ENCODE measurements around the gene CDK5RAP1.

The CDK5RAP1 gene

GRCh38 chr20:33348136-33348937 is 53.0 kb downstream of the CDK5RAP1 start:
- no peak for TF ChIP-seq CTCF (IDR thresholded peaks at IDR 0.05; ENCODE audit: low read depth, low read length, missing control alignments)
- no peak overlapping the region for H3K4me3 ChIP-seq (replicated peaks; ENCODE audit: low read depth, low read length)
- DNase-seq (ENCODE audit: extremely low read depth, low read depth) = no peak

GRCh38 chr20:33345342-33345741 is 56.0 kb downstream of the CDK5RAP1 start:
- no peak for DNase-seq (ENCODE audit: extremely low read depth, low read depth)
- no peak for TF ChIP-seq CTCF (IDR thresholded peaks at IDR 0.05; ENCODE audit: low read depth, low read length, missing control alignments)
- no peak overlapping the region for H3K4me3 ChIP-seq (replicated peaks; ENCODE audit: low read depth, low read length)

DNA sequence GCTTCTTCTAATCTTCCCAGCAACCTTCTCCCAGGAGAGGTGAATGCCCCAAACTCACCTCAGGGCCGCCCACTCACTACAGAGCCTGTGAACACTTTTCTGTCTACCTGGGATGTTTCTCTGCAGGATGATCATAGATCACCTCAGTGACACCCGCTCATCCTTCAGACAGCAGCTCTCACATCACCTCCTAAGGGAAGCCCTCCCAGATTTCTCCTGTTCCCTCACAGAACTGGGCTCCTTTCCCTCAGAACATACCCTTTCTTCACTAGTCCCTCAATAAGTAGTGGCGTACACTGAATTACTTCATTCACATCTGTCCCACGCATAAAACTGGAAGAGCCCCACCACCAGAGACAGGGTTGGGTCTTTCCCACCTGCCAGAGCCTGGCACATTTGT is 57.8 kb downstream of the CDK5RAP1 start:
- no peak for TF ChIP-seq CTCF (IDR thresholded peaks at IDR 0.05; ENCODE audit: low read depth, low read length, missing control alignments)
- no peak overlapping the region for H3K4me3 ChIP-seq (replicated peaks; ENCODE audit: low read depth, low read length)
- no peak for DNase-seq (ENCODE audit: extremely low read depth, low read depth)

DNA sequence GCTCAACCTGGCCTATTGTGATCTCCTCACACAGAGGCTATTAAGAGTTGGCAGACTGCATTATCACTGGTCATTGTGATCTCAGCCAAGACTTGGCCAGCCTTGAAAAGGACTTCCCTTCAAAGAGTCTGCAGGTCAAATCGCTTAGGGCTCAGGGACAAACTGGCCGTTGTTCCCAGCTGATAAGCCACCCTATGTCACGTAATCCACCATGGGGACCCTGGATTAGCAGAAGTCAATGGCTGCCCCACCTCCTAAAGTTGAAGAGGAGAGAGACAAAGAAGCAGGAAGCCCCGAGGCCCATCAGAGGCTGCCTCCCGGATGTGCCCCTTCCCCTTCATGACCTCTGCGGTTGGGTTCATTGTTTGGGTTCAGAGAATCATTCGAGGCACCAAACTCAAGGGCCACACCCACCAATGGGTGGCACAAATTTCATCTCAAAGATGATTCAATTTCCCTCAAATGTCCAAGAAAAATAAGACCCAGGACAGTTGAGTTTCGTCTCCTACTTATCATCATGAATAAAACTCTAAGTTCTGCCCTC is 61.7 kb downstream of the CDK5RAP1 start:
- no peak for TF ChIP-seq CTCF (IDR thresholded peaks at IDR 0.05; ENCODE audit: low read depth, low read length, missing control alignments)
- no peak for DNase-seq (ENCODE audit: extremely low read depth, low read depth)
- no peak overlapping the region for H3K4me3 ChIP-seq (replicated peaks; ENCODE audit: low read depth, low read length)

DNA sequence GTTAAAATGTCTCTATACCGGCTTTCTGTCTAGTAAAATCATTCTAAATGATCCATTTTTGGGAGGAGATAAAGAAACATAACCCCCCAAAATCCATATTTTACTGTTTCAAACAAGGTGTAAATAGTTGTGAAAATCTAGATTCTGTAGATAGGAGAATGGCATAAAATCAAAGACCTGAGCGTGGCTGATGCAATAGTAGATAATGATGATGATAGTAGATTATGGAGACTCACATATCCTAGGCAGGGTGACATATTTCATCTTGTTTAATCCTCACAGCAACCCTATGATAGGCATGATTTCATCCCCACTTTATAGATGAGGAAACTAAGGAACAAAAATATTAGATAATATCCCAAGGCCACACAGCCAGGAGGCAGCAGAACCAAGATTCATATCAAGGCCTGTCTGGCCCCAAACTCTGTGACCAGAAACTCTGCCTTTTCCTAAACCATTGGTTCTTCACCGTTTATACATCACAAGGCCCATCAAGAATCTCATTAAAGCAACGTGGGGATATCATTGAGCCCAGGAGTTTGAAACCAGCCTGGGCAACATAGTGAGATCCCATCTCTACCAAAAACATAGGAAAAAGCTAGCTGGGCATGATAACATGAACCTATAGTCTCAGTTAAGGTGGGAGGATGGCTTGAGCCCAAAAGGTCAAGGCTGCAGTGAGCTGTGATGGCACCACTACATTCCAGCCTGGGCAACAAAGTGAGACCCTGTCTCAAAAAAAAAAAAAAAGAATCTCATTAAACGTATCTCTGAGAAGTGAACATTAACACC is 62.7 kb downstream of the CDK5RAP1 start:
- DNase-seq (ENCODE audit: extremely low read depth, low read depth) = no peak
- TF ChIP-seq CTCF (IDR thresholded peaks at IDR 0.05; ENCODE audit: low read depth, low read length, missing control alignments) = no peak
- H3K4me3 ChIP-seq (replicated peaks; ENCODE audit: low read depth, low read length) = no peak overlapping the region

- no peak for DNase-seq (ENCODE audit: extremely low read depth, low read depth)
- TF ChIP-seq CTCF (IDR thresholded peaks at IDR 0.05; ENCODE audit: low read depth, low read length, missing control alignments) = no peak
- no peak overlapping the region for H3K4me3 ChIP-seq (replicated peaks; ENCODE audit: low read depth, low read length)
Observed at GRCh38 chr20:33337531-33338165, 63.7 kb downstream of the CDK5RAP1 start.
